Neural progenitor cell (in vitro differentiated cells): Measurements from ENCODE around the gene FARS2. TPM values are rescaled to one million over a fixed set of nuclear protein-coding genes. Genes with fewer than 3 reads are reported as not detected.

Experiments
- DNase-seq: peaks from one replicate; pipeline ENCODE4 v3.0.0-alpha.2; 2016; ENCODE audit warnings: low spot score
- H2AFZ ChIP-seq: fragments of 200-600 bp; sonication (generic); replicated peaks from 2 replicates; pipeline ENCODE4 v1.6.1; 2016; ENCODE audit warnings: antibody characterized with exemption
- H3F3A ChIP-seq: fragments of 200-600 bp; sonication (generic); 2 replicates; pipeline ENCODE4 v1.6.1; 2016; ENCODE audit warnings: antibody characterized with exemption, low read depth
- H3K27ac ChIP-seq: fragments of 200-600 bp; sonication (generic); 2 replicates; pipeline ENCODE4 v1.5.1; 2016; ENCODE audit warnings: mild to moderate bottlenecking
- H3K27me3 ChIP-seq: fragments of 200-600 bp; sonication (generic); 2 replicates; pipeline ENCODE4 v1.6.1; 2016; ENCODE audit warnings: mild to moderate bottlenecking, moderate library complexity
- H3K36me3 ChIP-seq: fragments of 200-600 bp; sonication (generic); 2 replicates; pipeline ENCODE4 v1.5.1; 2016
- H3K4me1 ChIP-seq: fragments of 200-600 bp; sonication (generic); 2 replicates; pipeline ENCODE4 v1.6.1; 2016; ENCODE audit warnings: mixed run types
- H3K4me2 ChIP-seq: fragments of 200-600 bp; sonication (generic); 2 replicates; pipeline ENCODE4 v1.6.1; 2016
- H3K4me3 ChIP-seq: fragments of 200-600 bp; sonication (generic); 2 replicates; pipeline ENCODE4 v1.5.1; 2016
- H3K79me2 ChIP-seq: fragments of 200-600 bp; sonication (generic); 2 replicates; pipeline ENCODE4 v1.6.1; 2016; ENCODE audit warnings: low read depth
- H3K9ac ChIP-seq: fragments of 200-600 bp; sonication (generic); 2 replicates; pipeline ENCODE4 v1.6.1; 2016
- H3K9me3 ChIP-seq: fragments of 200-600 bp; sonication (generic); 2 replicates; pipeline ENCODE4 v1.5.1; 2016; ENCODE audit warnings: low read depth
- H4K20me1 ChIP-seq: fragments of 200-600 bp; sonication (generic); 2 replicates; pipeline ENCODE4 v1.6.1; 2016; ENCODE audit warnings: low read depth
- H3K27ac Mint-ChIP-seq: 3 replicates; pipeline ENCODE4 v1.8.0; 2021; ENCODE audit warnings: mixed read lengths
- H3K27me3 Mint-ChIP-seq: 2 replicates; pipeline ENCODE4 v1.8.0; 2022; ENCODE audit warnings: low read depth, mild to moderate bottlenecking, inconsistent platforms, moderate library complexity, mixed read lengths; ENCODE audit not compliant: insufficient read depth
- H3K36me3 Mint-ChIP-seq: 3 replicates; pipeline ENCODE4 v1.8.0; 2021; ENCODE audit warnings: mixed read lengths
- H3K4me1 Mint-ChIP-seq: 3 replicates; pipeline ENCODE4 v1.8.0; 2021; ENCODE audit warnings: mixed read lengths
- H3K4me3 Mint-ChIP-seq: 3 replicates; pipeline ENCODE4 v1.8.0; 2021; ENCODE audit warnings: mild to moderate bottlenecking, moderate library complexity, mixed read lengths
- H3K9me3 Mint-ChIP-seq: 3 replicates; pipeline ENCODE4 v1.8.0; 2020; ENCODE audit warnings: mixed read lengths
- CTCF ChIP-seq: fragments of 200-600 bp; sonication (generic); IDR thresholded peaks from 2 replicates; pipeline ENCODE4 v1.5.1; 2017; ENCODE audit warnings: antibody characterized with exemption, mild to moderate bottlenecking
- EZH2 ChIP-seq: fragments of 200-600 bp; sonication (generic); IDR thresholded peaks from 2 replicates; pipeline ENCODE4 v1.6.1; 2017; ENCODE audit warnings: antibody characterized with exemption, mild to moderate bottlenecking, moderate library complexity
- EZH2phosphoT487 ChIP-seq: fragments of 200-600 bp; sonication (generic); IDR thresholded peaks from 2 replicates; pipeline ENCODE4 v1.6.1; 2017; ENCODE audit warnings: antibody characterized with exemption
- total RNA-seq: library from RNA; depleted of rRNA; stranded (reverse); fragments of >200 nt; gene quantifications from 2 replicates; pipeline ENCODE4 v1.2.3, GENCODE V29; 2015; ENCODE audit warnings: low replicate concordance

The FARS2 gene
- total RNA-seq, 1 donor from 2014 or later = 10.8 TPM

GRCh38 chr6:5490501-5491069 lies 229.3 kb downstream of the FARS2 start:
- H3K27me3 Mint-ChIP-seq = no peaks in the 10 kb centered on the region
- H3K79me2 ChIP-seq = no peaks in the 10 kb centered on the region
- H3K9me3 Mint-ChIP-seq = no peaks in the 10 kb centered on the region
- no peak for DNase-seq
- TF ChIP-seq EZH2phosphoT487 = no peak
- no peak for TF ChIP-seq CTCF
- TF ChIP-seq EZH2 = no peak
- no peak overlapping the region for H2AFZ ChIP-seq
- H3K4me1 Mint-ChIP-seq = no peaks in the 10 kb centered on the region
- H3K4me3 ChIP-seq = no peak overlapping the region
- H3K9me3 ChIP-seq = no peaks in the 10 kb centered on the region
- H3K36me3 Mint-ChIP-seq = peaks cover 10% of the 10 kb centered on the region
- no peak overlapping the region for H3K9ac ChIP-seq
- no peak overlapping the region for H3K27ac ChIP-seq
- H3F3A ChIP-seq = no peaks in the 10 kb centered on the region
- no peaks in the 10 kb centered on the region for H4K20me1 ChIP-seq
- H3K36me3 ChIP-seq = no peaks in the 10 kb centered on the region
- no peaks in the 10 kb centered on the region for H3K4me1 ChIP-seq
- no peaks in the 10 kb centered on the region for H3K27me3 ChIP-seq
- no peak overlapping the region for H3K27ac Mint-ChIP-seq
- H3K4me2 ChIP-seq = no peak overlapping the region
- no peak overlapping the region for H3K4me3 Mint-ChIP-seq

- Histone ChIP-seq H3K36me3 (no peaks in the 10 kb centered on the region), H3K27ac (no peak overlapping the region), H3K4me2 (no peak overlapping the region), H2AFZ (no peak overlapping the region), H3K9me3 (no peaks in the 10 kb centered on the region), H3K27me3 (no peaks in the 10 kb centered on the region), H4K20me1 (no peaks in the 10 kb centered on the region), H3K79me2 (no peaks in the 10 kb centered on the region), H3K4me3 (no peak overlapping the region), H3K9ac (no peak overlapping the region), H3K4me1 (peaks cover 3% of the 10 kb centered on the region), H3F3A (no peaks in the 10 kb centered on the region)
- no peak overlapping the region for H3K27ac Mint-ChIP-seq
- H3K4me3 Mint-ChIP-seq = no peak overlapping the region
- TF ChIP-seq EZH2 (no peak), EZH2phosphoT487 (no peak), CTCF (no peak)
- no peaks in the 10 kb centered on the region for H3K9me3 Mint-ChIP-seq
- H3K4me1 Mint-ChIP-seq = no peaks in the 10 kb centered on the region
- no peak for DNase-seq
- H3K36me3 Mint-ChIP-seq = peaks cover 6% of the 10 kb centered on the region
- no peaks in the 10 kb centered on the region for H3K27me3 Mint-ChIP-seq
Observed at GRCh38 chr6:5492356-5492755, 231.0 kb downstream of the FARS2 start.

GRCh38 chr6:5493806-5494205 lies 232.5 kb downstream of the FARS2 start:
- H3K27me3 Mint-ChIP-seq = no peaks in the 10 kb centered on the region
- DNase-seq = no peak
- H3K9me3 ChIP-seq = no peaks in the 10 kb centered on the region
- no peak overlapping the region for H3K9ac ChIP-seq
- no peaks in the 10 kb centered on the region for H3K27me3 ChIP-seq
- no peak overlapping the region for H3K27ac Mint-ChIP-seq
- peaks cover 2% of the 10 kb centered on the region for H3K4me1 Mint-ChIP-seq
- H2AFZ ChIP-seq = no peak overlapping the region
- no peaks in the 10 kb centered on the region for H4K20me1 ChIP-seq
- no peaks in the 10 kb centered on the region for H3K79me2 ChIP-seq
- H3K36me3 ChIP-seq = no peaks in the 10 kb centered on the region
- H3K4me1 ChIP-seq = peaks cover 3% of the 10 kb centered on the region
- TF ChIP-seq CTCF (no peak), EZH2phosphoT487 (no peak), EZH2 (no peak)
- H3K9me3 Mint-ChIP-seq = no peaks in the 10 kb centered on the region
- H3K4me3 Mint-ChIP-seq = no peak overlapping the region
- no peak overlapping the region for H3K4me3 ChIP-seq
- H3K27ac ChIP-seq = no peak overlapping the region
- H3K4me2 ChIP-seq = no peak overlapping the region
- peaks cover 8% of the 10 kb centered on the region for H3K36me3 Mint-ChIP-seq
- no peaks in the 10 kb centered on the region for H3F3A ChIP-seq
